GM12878 (cell line): Measurements from ENCODE around the gene NUDT3.

ENCODE experiments used
- DPF2 ChIP-seq: fragments of 450-650 bp; IDR thresholded peaks from 2 replicates; pipeline ENCODE4 v1.6.1; 2017; ENCODE audit warnings: mild to moderate bottlenecking
- FOXM1 ChIP-seq: IDR thresholded peaks from 2 replicates; pipeline ENCODE4 v1.6.1; 2012; ENCODE audit warnings: low read depth, mild to moderate bottlenecking, inconsistent platforms, low read length, moderate library complexity
- JUND ChIP-seq: IDR thresholded peaks from 2 replicates; pipeline ENCODE4 v1.6.1; 2012; ENCODE audit warnings: low read depth, mild to moderate bottlenecking, low read length, improper control_type of control experiment, moderate library complexity
- MTA2 ChIP-seq: fragments of 450-650 bp; IDR thresholded peaks from 2 replicates; pipeline ENCODE4 v1.6.1; 2016; ENCODE audit warnings: low read depth, mild to moderate bottlenecking, moderate library complexity
- NR2C1 ChIP-seq: fragments of 450-650 bp; IDR thresholded peaks from 2 replicates; pipeline ENCODE4 v1.6.1; 2017; ENCODE audit warnings: antibody characterized with exemption, mild to moderate bottlenecking, moderate library complexity
- NR2C2 ChIP-seq: IDR thresholded peaks from 2 replicates; pipeline ENCODE4 v1.6.1; 2011; ENCODE audit warnings: borderline replicate concordance, low read depth; ENCODE audit not compliant: control insufficient read depth, insufficient read length
- POLR2A ChIP-seq: IDR thresholded peaks from 2 replicates; pipeline ENCODE4 v1.6.1; 2011; ENCODE audit warnings: low read depth, mild to moderate bottlenecking, low read length
- POLR2AphosphoS5 ChIP-seq: IDR thresholded peaks from 2 replicates; pipeline ENCODE4 v1.6.1; 2011; ENCODE audit warnings: mild to moderate bottlenecking, low read length, inconsistent platforms
- TAF1 ChIP-seq: IDR thresholded peaks from 2 replicates; pipeline ENCODE4 v1.6.1; 2011; ENCODE audit warnings: mild to moderate bottlenecking, low read depth, low read length, borderline replicate concordance
- TARDBP ChIP-seq: IDR thresholded peaks from 2 replicates; pipeline ENCODE4 v1.6.1; 2016; ENCODE audit warnings: borderline replicate concordance
- ZNF274 ChIP-seq: IDR thresholded peaks from one replicate; pipeline ENCODE4 v1.8.0; 2011; ENCODE audit not compliant: insufficient read length, insufficient read depth
- TF ChIP-seq, protein P1 (sequence below): fragments of 150-350 bp; IDR thresholded peaks from 2 replicates; pipeline ENCODE4 v1.6.1; 2016; ENCODE audit warnings: low read depth, low read length
- TF ChIP-seq, protein P2 (sequence below): fragments of 450-650 bp; IDR thresholded peaks from 2 replicates; pipeline ENCODE4 v1.6.1; 2016; ENCODE audit warnings: mild to moderate bottlenecking
- TF ChIP-seq, protein P3 (sequence below), 3 experiments: IDR thresholded peaks in 2 of 3; conservative IDR thresholded peaks in 1 of 3; 2 replicates each; pipeline ENCODE4 v1.5.1; 2011; ENCODE audit warnings: low read depth in 3 of 3, low read length in 3 of 3, mild to moderate bottlenecking in 3 of 3, control low read depth in 2 of 3, moderate library complexity in 2 of 3, inconsistent platforms in 1 of 3, mixed read lengths in 1 of 3; ENCODE audit not compliant: control insufficient read depth in 2 of 3, insufficient read depth in 1 of 3; ENCODE audit errors: extremely low read depth in 1 of 3

DNA sequence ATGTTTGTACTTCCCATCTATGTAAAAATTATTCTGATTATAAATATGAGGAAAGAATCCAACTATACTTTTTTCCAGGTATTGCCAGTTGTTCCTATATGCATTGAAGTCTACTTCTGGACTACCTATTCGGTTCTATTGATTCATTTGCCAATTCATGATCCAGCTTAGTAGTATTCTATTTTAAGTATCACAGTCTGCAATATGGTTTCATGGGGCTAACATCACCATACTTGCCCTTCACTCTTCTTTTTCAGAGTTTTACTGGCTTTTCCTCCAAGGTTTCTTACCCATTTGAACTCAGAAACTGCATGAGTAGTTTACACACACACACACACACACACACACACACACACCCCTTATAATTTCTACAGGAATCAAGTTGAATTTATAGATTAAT is 34.5 kb downstream of the NUDT3 start:
- TF ChIP-seq POLR2AphosphoS5 (no peak), NR2C1 (no peak), ZNF274 (no peak), TAF1 (no peak), JUND (no peak), FOXM1 (no peak), TARDBP (no peak), NR2C2 (no peak), POLR2A (no peak), MTA2 (no peak), DPF2 (no peak)
- TF ChIP-seq, protein P1, sequence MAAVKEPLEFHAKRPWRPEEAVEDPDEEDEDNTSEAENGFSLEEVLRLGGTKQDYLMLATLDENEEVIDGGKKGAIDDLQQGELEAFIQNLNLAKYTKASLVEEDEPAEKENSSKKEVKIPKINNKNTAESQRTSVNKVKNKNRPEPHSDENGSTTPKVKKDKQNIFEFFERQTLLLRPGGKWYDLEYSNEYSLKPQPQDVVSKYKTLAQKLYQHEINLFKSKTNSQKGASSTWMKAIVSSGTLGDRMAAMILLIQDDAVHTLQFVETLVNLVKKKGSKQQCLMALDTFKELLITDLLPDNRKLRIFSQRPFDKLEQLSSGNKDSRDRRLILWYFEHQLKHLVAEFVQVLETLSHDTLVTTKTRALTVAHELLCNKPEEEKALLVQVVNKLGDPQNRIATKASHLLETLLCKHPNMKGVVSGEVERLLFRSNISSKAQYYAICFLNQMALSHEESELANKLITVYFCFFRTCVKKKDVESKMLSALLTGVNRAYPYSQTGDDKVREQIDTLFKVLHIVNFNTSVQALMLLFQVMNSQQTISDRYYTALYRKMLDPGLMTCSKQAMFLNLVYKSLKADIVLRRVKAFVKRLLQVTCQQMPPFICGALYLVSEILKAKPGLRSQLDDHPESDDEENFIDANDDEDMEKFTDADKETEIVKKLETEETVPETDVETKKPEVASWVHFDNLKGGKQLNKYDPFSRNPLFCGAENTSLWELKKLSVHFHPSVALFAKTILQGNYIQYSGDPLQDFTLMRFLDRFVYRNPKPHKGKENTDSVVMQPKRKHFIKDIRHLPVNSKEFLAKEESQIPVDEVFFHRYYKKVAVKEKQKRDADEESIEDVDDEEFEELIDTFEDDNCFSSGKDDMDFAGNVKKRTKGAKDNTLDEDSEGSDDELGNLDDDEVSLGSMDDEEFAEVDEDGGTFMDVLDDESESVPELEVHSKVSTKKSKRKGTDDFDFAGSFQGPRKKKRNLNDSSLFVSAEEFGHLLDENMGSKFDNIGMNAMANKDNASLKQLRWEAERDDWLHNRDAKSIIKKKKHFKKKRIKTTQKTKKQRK = no peak
- TF ChIP-seq, protein P2, sequence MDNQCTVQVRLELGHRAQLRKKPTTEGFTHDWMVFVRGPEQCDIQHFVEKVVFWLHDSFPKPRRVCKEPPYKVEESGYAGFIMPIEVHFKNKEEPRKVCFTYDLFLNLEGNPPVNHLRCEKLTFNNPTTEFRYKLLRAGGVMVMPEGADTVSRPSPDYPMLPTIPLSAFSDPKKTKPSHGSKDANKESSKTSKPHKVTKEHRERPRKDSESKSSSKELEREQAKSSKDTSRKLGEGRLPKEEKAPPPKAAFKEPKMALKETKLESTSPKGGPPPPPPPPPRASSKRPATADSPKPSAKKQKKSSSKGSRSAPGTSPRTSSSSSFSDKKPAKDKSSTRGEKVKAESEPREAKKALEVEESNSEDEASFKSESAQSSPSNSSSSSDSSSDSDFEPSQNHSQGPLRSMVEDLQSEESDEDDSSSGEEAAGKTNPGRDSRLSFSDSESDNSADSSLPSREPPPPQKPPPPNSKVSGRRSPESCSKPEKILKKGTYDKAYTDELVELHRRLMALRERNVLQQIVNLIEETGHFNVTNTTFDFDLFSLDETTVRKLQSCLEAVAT = no peak
- TF ChIP-seq, protein P3, sequence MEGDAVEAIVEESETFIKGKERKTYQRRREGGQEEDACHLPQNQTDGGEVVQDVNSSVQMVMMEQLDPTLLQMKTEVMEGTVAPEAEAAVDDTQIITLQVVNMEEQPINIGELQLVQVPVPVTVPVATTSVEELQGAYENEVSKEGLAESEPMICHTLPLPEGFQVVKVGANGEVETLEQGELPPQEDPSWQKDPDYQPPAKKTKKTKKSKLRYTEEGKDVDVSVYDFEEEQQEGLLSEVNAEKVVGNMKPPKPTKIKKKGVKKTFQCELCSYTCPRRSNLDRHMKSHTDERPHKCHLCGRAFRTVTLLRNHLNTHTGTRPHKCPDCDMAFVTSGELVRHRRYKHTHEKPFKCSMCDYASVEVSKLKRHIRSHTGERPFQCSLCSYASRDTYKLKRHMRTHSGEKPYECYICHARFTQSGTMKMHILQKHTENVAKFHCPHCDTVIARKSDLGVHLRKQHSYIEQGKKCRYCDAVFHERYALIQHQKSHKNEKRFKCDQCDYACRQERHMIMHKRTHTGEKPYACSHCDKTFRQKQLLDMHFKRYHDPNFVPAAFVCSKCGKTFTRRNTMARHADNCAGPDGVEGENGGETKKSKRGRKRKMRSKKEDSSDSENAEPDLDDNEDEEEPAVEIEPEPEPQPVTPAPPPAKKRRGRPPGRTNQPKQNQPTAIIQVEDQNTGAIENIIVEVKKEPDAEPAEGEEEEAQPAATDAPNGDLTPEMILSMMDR (IDR thresholded peaks at IDR 0.05 in 2 of 3, conservative IDR thresholded peaks at IDR 0.05 in 1 of 3; ENCODE audit: control insufficient read depth in 2 of 3, extremely low read depth in 1 of 3, insufficient read depth in 1 of 3, low read depth in 3 of 3, low read length in 3 of 3) = no peak
